GM12878 (cell line): ENCODE data around the gene CRISP2. TPM values are rescaled to one million over a fixed set of nuclear protein-coding genes. Genes with fewer than 3 reads are reported as not detected.

Source experiments
- ATAC-seq: fragments of 200-7000 bp; cut with Tn5 transposase; 3 replicates; pipeline ENCODE4 v1.9.1; 2020; ENCODE audit warnings: mild to moderate bottlenecking, moderate library complexity
- BruUV-seq: library from RNA; stranded (reverse); fragments of 400-500 nt; replicated peaks from 2 replicates; lab custom pipeline; 2021; lab: Mats Ljungman, UMichigan
- CTCF ChIA-PET: fragments of 300-600 bp; sonication (Branson Sonifier 250); formaldehyde crosslinking; extraction: SDS; loops from one replicate; lab custom pipeline; 2021; ENCODE audit warnings: inconsistent platforms; lab: Yijun Ruan, JAX
- POLR2A ChIA-PET: fragments of 350-600 bp; formaldehyde crosslinking; extraction: SDS; loops from one replicate; lab custom pipeline; 2021; ENCODE audit warnings: inconsistent platforms; lab: Charles Lee
- RAD21 ChIA-PET: fragments of 300-600 bp; sonication (Branson Sonifier 250); formaldehyde crosslinking; loops from one replicate; lab custom pipeline; 2023; ENCODE audit warnings: antibody characterized with exemption; ENCODE audit not compliant: unreplicated experiment; lab: Charles Lee
- SMC1A ChIA-PET: fragments of 300-600 bp; sonication (Branson Sonifier 250); formaldehyde crosslinking; loops from one replicate; lab custom pipeline; 2023; ENCODE audit not compliant: unreplicated experiment, uncharacterized antibody; lab: Charles Lee
- DNase-seq: peaks from one replicate; pipeline ENCODE4 v3.0.0-alpha.2; 2011; ENCODE audit warnings: low read depth, low spot score
- FAIRE-seq: peaks from 3 replicates; lab custom pipeline; 2011; peaks lifted over from hg19 to GRCh38; lab: Jason Lieb, UNC
- H2AFZ ChIP-seq: 2 replicates; pipeline ENCODE4 v1.6.0; 2011; ENCODE audit warnings: low read depth, low read length, control low read depth; ENCODE audit not compliant: control insufficient read depth
- H3K27ac ChIP-seq: 2 replicates; pipeline ENCODE4 v1.5.1; 2011; ENCODE audit warnings: control low read depth; ENCODE audit not compliant: control insufficient read depth, insufficient read depth
- H3K27me3 ChIP-seq, 2 experiments: replicated peaks in 1 of 2; 2 replicates each; pipeline versions ENCODE4 v1.6.0 to v1.6.1; 2011; ENCODE audit warnings: low read length in 1 of 2; ENCODE audit not compliant: control insufficient read depth in 2 of 2, insufficient read depth in 2 of 2
- H3K36me3 ChIP-seq, 2 experiments: 2 replicates each; pipeline ENCODE4 v1.5.1; 2011; ENCODE audit warnings: low read length in 1 of 2; ENCODE audit not compliant: control insufficient read depth in 2 of 2, insufficient read depth in 2 of 2
- H3K4me1 ChIP-seq: 2 replicates; pipeline ENCODE4 v1.6.1; 2011; ENCODE audit warnings: mild to moderate bottlenecking, low read length, moderate library complexity, mixed read lengths; ENCODE audit not compliant: control insufficient read depth, insufficient read depth
- H3K4me2 ChIP-seq: 2 replicates; pipeline ENCODE4 v1.6.0; 2011; ENCODE audit warnings: control low read depth; ENCODE audit not compliant: control insufficient read depth, insufficient read depth
- H3K4me3 ChIP-seq: fragments of 200-600 bp; sonication (generic); 2 replicates; pipeline ENCODE4 v1.5.1; 2016
- H3K79me2 ChIP-seq: 2 replicates; pipeline ENCODE4 v1.6.0; 2011; ENCODE audit warnings: low read length; ENCODE audit not compliant: control insufficient read depth, insufficient read depth
- H3K9ac ChIP-seq: 2 replicates; pipeline ENCODE4 v1.8.0; 2011; ENCODE audit warnings: low read length, control low read depth, mixed read lengths; ENCODE audit not compliant: control insufficient read depth, insufficient read depth
- H3K9me3 ChIP-seq: replicated peaks from 3 replicates; pipeline ENCODE4 v1.5.1; 2011; ENCODE audit warnings: mild to moderate bottlenecking, low read length; ENCODE audit not compliant: control insufficient read depth, insufficient read depth
- H4K20me1 ChIP-seq: 2 replicates; pipeline ENCODE4 v1.6.0; 2011; ENCODE audit not compliant: control insufficient read depth, insufficient read depth
- BACH1 ChIP-seq: fragments of 450-650 bp; IDR thresholded peaks from 2 replicates; pipeline ENCODE4 v1.6.1; 2017; ENCODE audit warnings: mild to moderate bottlenecking, borderline replicate concordance
- BCL3 ChIP-seq: IDR thresholded peaks from 2 replicates; pipeline ENCODE4 v1.6.1; 2011; ENCODE audit warnings: borderline replicate concordance, low read depth, mild to moderate bottlenecking, moderate library complexity, low read length; ENCODE audit not compliant: insufficient read depth, poor library complexity, severe bottlenecking
- BHLHE40 ChIP-seq, 2 experiments: fragments of 450-650 bp in 1 of 2; IDR thresholded peaks; 2 replicates each; pipeline ENCODE4 v1.6.1; 2011 to 2017; ENCODE audit warnings: low read depth in 2 of 2, borderline replicate concordance in 1 of 2, improper control_type of control experiment in 1 of 2, low read length in 1 of 2, mild to moderate bottlenecking in 1 of 2
- CHD2 ChIP-seq: IDR thresholded peaks from 2 replicates; pipeline ENCODE4 v1.6.1; 2011; ENCODE audit warnings: low read depth, low read length, improper control_type of control experiment, borderline replicate concordance
- EED ChIP-seq: sonication (generic); IDR thresholded peaks from 2 replicates; pipeline ENCODE4 v1.6.1; 2016; ENCODE audit warnings: antibody characterized with exemption, low read depth
- ESRRA ChIP-seq: IDR thresholded peaks from 2 replicates; pipeline ENCODE4 v1.6.1; 2012; ENCODE audit warnings: mild to moderate bottlenecking, low read length, improper control_type of control experiment
- FOXK2 ChIP-seq: fragments of 450-650 bp; IDR thresholded peaks from 2 replicates; pipeline ENCODE4 v1.6.1; 2017; ENCODE audit warnings: mild to moderate bottlenecking, moderate library complexity
- GATAD2B ChIP-seq: fragments of 450-650 bp; conservative IDR thresholded peaks from 2 replicates; pipeline ENCODE4 v1.6.1; 2017; ENCODE audit warnings: low read depth, mild to moderate bottlenecking, moderate library complexity
- LARP7 ChIP-seq: fragments of 450-650 bp; IDR thresholded peaks from 2 replicates; pipeline ENCODE4 v1.6.1; 2017; ENCODE audit warnings: mild to moderate bottlenecking
- NR2C2 ChIP-seq: IDR thresholded peaks from 2 replicates; pipeline ENCODE4 v1.6.1; 2011; ENCODE audit warnings: borderline replicate concordance, low read depth; ENCODE audit not compliant: control insufficient read depth, insufficient read length
- PML ChIP-seq: IDR thresholded peaks from 2 replicates; pipeline ENCODE4 v1.6.1; 2012; ENCODE audit warnings: low read length, inconsistent platforms
- RUNX3 ChIP-seq: IDR thresholded peaks from 2 replicates; pipeline ENCODE4 v1.6.1; 2012; ENCODE audit warnings: low read length, inconsistent platforms
- SMAD1 ChIP-seq: fragments of 450-650 bp; IDR thresholded peaks from 2 replicates; pipeline ENCODE4 v1.6.1; 2018; ENCODE audit warnings: mild to moderate bottlenecking, low read depth; ENCODE audit not compliant: partially characterized antibody
- SMAD5 ChIP-seq: IDR thresholded peaks from 2 replicates; pipeline ENCODE4 v1.6.1; 2016; ENCODE audit warnings: antibody characterized with exemption, low read depth
- STAT3 ChIP-seq: IDR thresholded peaks from 2 replicates; pipeline ENCODE4 v1.6.1; 2011; ENCODE audit warnings: low read depth, low read length, improper control_type of control experiment
- TCF12 ChIP-seq: IDR thresholded peaks from 2 replicates; pipeline ENCODE4 v1.6.1; 2011; ENCODE audit warnings: low read depth, mild to moderate bottlenecking, low read length
- TCF3 ChIP-seq: IDR thresholded peaks from 2 replicates; pipeline ENCODE4 v1.6.1; 2012; ENCODE audit warnings: low read depth, mild to moderate bottlenecking, low read length, borderline replicate concordance; ENCODE audit not compliant: insufficient read depth
- ZNF274 ChIP-seq: IDR thresholded peaks from one replicate; pipeline ENCODE4 v1.8.0; 2011; ENCODE audit not compliant: insufficient read length, insufficient read depth
- ZZZ3 ChIP-seq: IDR thresholded peaks from 2 replicates; pipeline ENCODE4 v1.6.1; 2011; ENCODE audit warnings: low read depth; ENCODE audit not compliant: control insufficient read depth, insufficient read length
- WGBS: methylation state at CpG from one replicate; pipeline ENCODE4 v1.1.6; 2016; ENCODE audit warnings: low lambda C conversion rate; ENCODE audit not compliant: insufficient replicate concordance, insufficient coverage; ENCODE audit errors: missing lambda C conversion rate; 5-methylcytosine and 5-hydroxymethylcytosine counted together
- in situ Hi-C: fragments of 300-500 bp; cut with MboI; formaldehyde crosslinking; loops from 9 replicates; pipeline ENCODE4 v1.14.3; 2018; ENCODE audit warnings: mixed read lengths
- intact Hi-C: fragments of 100-400 bp; cut with micrococcal nuclease; formaldehyde crosslinking; loops from one replicate; pipeline ENCODE4 v1.14.2; 2022; ENCODE audit not compliant: unreplicated experiment
- polyA plus RNA-seq, 11 experiments: library from polyadenylated mRNA; depleted of rRNA in 4 of 11; unstranded in 6 of 11; stranded (reverse) in 5 of 11; fragments of >200 nt; fragmentation: Nextera tagmentation in 4 of 11; fragmentation: Illumina TruSeq in 1 of 11; extraction: Ambion mirVana in 4 of 11; extraction: Trizol in 1 of 11; gene quantifications; 1 replicate in 1 of 11; 2 replicates in 10 of 11; pipeline versions ENCODE4 v1.2.1 to v1.2.3, GENCODE V29; 2011 to 2016; ENCODE audit warnings: inconsistent platforms in 2 of 11, missing spikeins in 2 of 11, low read depth in 1 of 11
- total RNA-seq, 4 experiments: library from RNA; depleted of rRNA in 3 of 4; stranded (reverse); fragments of >200 nt in 3 of 4; fragmentation: Illumina TruSeq in 1 of 4; extraction: Trizol in 1 of 4; gene quantifications; 2 replicates each; pipeline versions ENCODE4 v1.2.1 to v1.2.3, GENCODE V29; 2013 to 2021
- TF ChIP-seq, protein P1 (sequence below): fragments of 150-350 bp; IDR thresholded peaks from 2 replicates; pipeline ENCODE4 v1.6.1; 2014; ENCODE audit warnings: mild to moderate bottlenecking, low read depth, low read length

The CRISP2 gene
- total and polyA plus RNA-seq, 10 of the 15 experiments (the other 5 are each of a cell fraction or from before 2014, with no cell fraction given), result not detected

- in situ Hi-C loops, result no loop called here
- WGBS, result 35% methylated on average over 2 of the region's 2 CpGs
Observed at GRCh38 chr6:49692534-49692933, 20.8 kb downstream of the CRISP2 start.

More at GRCh38 chr6:49692534-49692933, 20.8 kb downstream of the CRISP2 start:
- ChIA-PET CTCF (no interaction called here), RAD21 (no interaction called here), POLR2A (no interaction called here), SMC1A (no interaction called here)
- H3K27me3 ChIP-seq, result no peaks in the 10 kb centered on the region
- TF ChIP-seq, protein P1, sequence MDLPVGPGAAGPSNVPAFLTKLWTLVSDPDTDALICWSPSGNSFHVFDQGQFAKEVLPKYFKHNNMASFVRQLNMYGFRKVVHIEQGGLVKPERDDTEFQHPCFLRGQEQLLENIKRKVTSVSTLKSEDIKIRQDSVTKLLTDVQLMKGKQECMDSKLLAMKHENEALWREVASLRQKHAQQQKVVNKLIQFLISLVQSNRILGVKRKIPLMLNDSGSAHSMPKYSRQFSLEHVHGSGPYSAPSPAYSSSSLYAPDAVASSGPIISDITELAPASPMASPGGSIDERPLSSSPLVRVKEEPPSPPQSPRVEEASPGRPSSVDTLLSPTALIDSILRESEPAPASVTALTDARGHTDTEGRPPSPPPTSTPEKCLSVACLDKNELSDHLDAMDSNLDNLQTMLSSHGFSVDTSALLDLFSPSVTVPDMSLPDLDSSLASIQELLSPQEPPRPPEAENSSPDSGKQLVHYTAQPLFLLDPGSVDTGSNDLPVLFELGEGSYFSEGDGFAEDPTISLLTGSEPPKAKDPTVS, result no peak
- TF ChIP-seq ZZZ3 (no peak), SMAD1 (no peak), ESRRA (no peak), STAT3 (no peak), TCF12 (no peak), SMAD5 (no peak), EED (no peak), ZNF274 (no peak), LARP7 (no peak), BACH1 (no peak), PML (no peak), FOXK2 (no peak), CHD2 (no peak), BCL3 (no peak), RUNX3 (no peak), GATAD2B (no peak), BHLHE40 (IDR thresholded peaks at IDR 0.05; ENCODE audit: borderline replicate concordance in 1 of 2, low read depth in 2 of 2, low read length in 1 of 2) (no peak), NR2C2 (no peak), TCF3 (no peak)
- H4K20me1 ChIP-seq, result no peaks in the 10 kb centered on the region
- no TSS peak for BruUV-seq
- ATAC-seq (no peak), DNase-seq (no peak), FAIRE-seq (no peak)
- H2AFZ ChIP-seq, result no peak overlapping the region
- H3K79me2 ChIP-seq, result no peaks in the 10 kb centered on the region
- no peaks in the 10 kb centered on the region for H3K9me3 ChIP-seq
- no peaks in the 10 kb centered on the region for H3K36me3 ChIP-seq
- H3K4me1 ChIP-seq, result no peaks in the 10 kb centered on the region
- intact Hi-C loops, result no loop called here
- H3K9ac ChIP-seq, result no peak overlapping the region
- H3K4me2 ChIP-seq, result no peak overlapping the region
- H3K27ac ChIP-seq, result no peak overlapping the region
- H3K4me3 ChIP-seq, result no peak overlapping the region
